Endothelial cell of umbilical vein (primary cell): Measurements from ENCODE around the gene CYP2D6.

Experiments
- CTCF ChIP-seq, 2 donors: IDR thresholded peaks; 1 replicate in 1 of 2; 2 replicates in 1 of 2; pipeline ENCODE4 v1.5.1; 2011; ENCODE audit warnings: low read length in 2 of 2, mild to moderate bottlenecking in 2 of 2, moderate library complexity in 2 of 2, control low read depth in 1 of 2, inconsistent platforms in 1 of 2, low read depth in 1 of 2; ENCODE audit not compliant: insufficient read depth in 1 of 2; ENCODE audit errors: extremely low read depth in 1 of 2
- EZH2 ChIP-seq: IDR thresholded peaks from 2 replicates; pipeline ENCODE4 v1.6.1; 2012; ENCODE audit warnings: borderline replicate concordance, low read depth, mild to moderate bottlenecking, moderate library complexity, low read length, inconsistent platforms; ENCODE audit not compliant: severe bottlenecking
- POLR2A ChIP-seq: IDR thresholded peaks from 2 replicates; pipeline ENCODE4 v1.6.1; 2012; ENCODE audit warnings: low read depth, mild to moderate bottlenecking, control low read depth, low read length

GRCh38 chr22:42173183-42173926 lies 42.7 kb upstream of the CYP2D6 start:
- no peak for TF ChIP-seq EZH2
- no peak for TF ChIP-seq POLR2A
- no peak for TF ChIP-seq CTCF (IDR thresholded peaks at IDR 0.05; ENCODE audit: extremely low read depth in 1 of 2, insufficient read depth in 1 of 2, low read depth in 1 of 2, low read length in 2 of 2)
